Upper lobe of right lung (tissue), 1 donor: ENCODE data around the gene DCAF10. TPM values are rescaled to one million over a fixed set of nuclear protein-coding genes. Genes with fewer than 3 reads are reported as not detected.

ENCODE experiments used
- ATAC-seq: fragments of 200-7000 bp; cut with Tn5 transposase; one replicate; pipeline ENCODE4 v1.9.1; 2020; ENCODE audit warnings: mild to moderate bottlenecking, moderate library complexity
- DNase-seq: peaks from one replicate; pipeline ENCODE4 v3.0.0-alpha.2; 2020
- H3K27ac ChIP-seq: fragments of 200-600 bp; one replicate; pipeline ENCODE4 v1.8.0; 2022
- H3K27me3 ChIP-seq: fragments of 200-600 bp; one replicate; pipeline ENCODE4 v1.8.0; 2022; ENCODE audit warnings: mild to moderate bottlenecking
- H3K36me3 ChIP-seq: fragments of 200-600 bp; one replicate; pipeline ENCODE4 v1.8.0; 2022
- H3K4me1 ChIP-seq: fragments of 200-600 bp; one replicate; pipeline ENCODE4 v1.8.0; 2022
- H3K4me3 ChIP-seq: fragments of 200-600 bp; one replicate; pipeline ENCODE4 v1.8.0; 2022; ENCODE audit warnings: mild to moderate bottlenecking
- H3K9me3 ChIP-seq: fragments of 200-600 bp; one replicate; pipeline ENCODE4 v1.8.0; 2022
- intact Hi-C: fragments of 100-400 bp; cut with DNase I; formaldehyde crosslinking; loops from one replicate; pipeline ENCODE4 v1.11.0; 2022
- total RNA-seq: library from RNA; stranded (reverse); fragmentation: NEBNext Ultra II Directional; extraction: Animal tissue kit (Norgen Biotek cat#: 25700); gene quantifications from one replicate; pipeline ENCODE4 v1.2.1, GENCODE V29; 2021
- TF ChIP-seq, protein P1 (sequence below): fragments of 200-600 bp; IDR thresholded peaks from one replicate; pipeline ENCODE4 v1.8.0; 2022; ENCODE audit warnings: antibody characterized with exemption
- donor health status: DM: no; HTN: yes; CAD: no; lungs with severe emphysema.

The DCAF10 gene
- total RNA-seq, 1 donor from 2014 or later, result 25.2 TPM

GRCh38 chr9:37839496-37840461, 39.2 kb downstream of the DCAF10 start:
- no peak overlapping the region for H3K4me3 ChIP-seq
- no peak for DNase-seq
- peaks cover 14% of the 10 kb centered on the region for H3K36me3 ChIP-seq

DNA sequence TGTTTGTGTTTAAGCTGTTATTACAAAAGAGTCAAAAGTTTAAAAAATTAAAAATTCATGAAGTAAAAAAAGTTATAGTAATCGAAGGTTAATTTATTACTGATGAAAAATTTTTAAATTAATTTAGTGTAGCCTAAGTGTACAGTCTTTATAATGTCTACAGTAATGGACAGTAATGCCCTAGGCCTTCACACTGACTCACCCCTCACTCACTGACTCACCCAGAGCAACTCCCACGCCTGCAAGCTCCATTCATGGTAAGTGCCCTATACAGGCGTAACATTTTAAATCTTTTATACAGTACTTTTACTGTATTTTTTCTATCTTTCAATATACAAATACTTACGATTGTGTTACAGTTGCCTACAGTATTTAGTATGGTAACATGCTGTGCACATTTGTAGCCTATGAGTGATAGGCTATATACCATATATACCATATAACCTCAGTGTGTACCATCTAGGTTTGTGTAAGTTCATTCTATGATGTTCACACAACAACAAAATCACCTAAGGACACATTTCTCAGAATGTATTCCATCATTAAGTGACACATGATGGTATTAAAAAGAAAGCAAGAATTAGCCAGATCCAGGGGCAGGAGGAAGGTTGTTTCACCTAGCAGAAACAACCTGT, 40.1 kb downstream of the DCAF10 start:
- no peaks in the 10 kb centered on the region for H3K4me1 ChIP-seq
- intact Hi-C loops, result no loop called here
- TF ChIP-seq, protein P1, sequence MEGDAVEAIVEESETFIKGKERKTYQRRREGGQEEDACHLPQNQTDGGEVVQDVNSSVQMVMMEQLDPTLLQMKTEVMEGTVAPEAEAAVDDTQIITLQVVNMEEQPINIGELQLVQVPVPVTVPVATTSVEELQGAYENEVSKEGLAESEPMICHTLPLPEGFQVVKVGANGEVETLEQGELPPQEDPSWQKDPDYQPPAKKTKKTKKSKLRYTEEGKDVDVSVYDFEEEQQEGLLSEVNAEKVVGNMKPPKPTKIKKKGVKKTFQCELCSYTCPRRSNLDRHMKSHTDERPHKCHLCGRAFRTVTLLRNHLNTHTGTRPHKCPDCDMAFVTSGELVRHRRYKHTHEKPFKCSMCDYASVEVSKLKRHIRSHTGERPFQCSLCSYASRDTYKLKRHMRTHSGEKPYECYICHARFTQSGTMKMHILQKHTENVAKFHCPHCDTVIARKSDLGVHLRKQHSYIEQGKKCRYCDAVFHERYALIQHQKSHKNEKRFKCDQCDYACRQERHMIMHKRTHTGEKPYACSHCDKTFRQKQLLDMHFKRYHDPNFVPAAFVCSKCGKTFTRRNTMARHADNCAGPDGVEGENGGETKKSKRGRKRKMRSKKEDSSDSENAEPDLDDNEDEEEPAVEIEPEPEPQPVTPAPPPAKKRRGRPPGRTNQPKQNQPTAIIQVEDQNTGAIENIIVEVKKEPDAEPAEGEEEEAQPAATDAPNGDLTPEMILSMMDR, result no peak
- ATAC-seq (no peak), DNase-seq (no peak)
- peaks cover 11% of the 10 kb centered on the region for H3K36me3 ChIP-seq
- H3K4me3 ChIP-seq, result no peak overlapping the region
- no peaks in the 10 kb centered on the region for H3K9me3 ChIP-seq
- H3K27me3 ChIP-seq, result no peaks in the 10 kb centered on the region
- no peak overlapping the region for H3K27ac ChIP-seq

More at GRCh38 chr9:37839496-37840461, 39.2 kb downstream of the DCAF10 start:
- H3K27ac ChIP-seq, result no peak overlapping the region
- TF ChIP-seq, protein P1, result no peak
- no peaks in the 10 kb centered on the region for H3K4me1 ChIP-seq
- intact Hi-C loops, result no loop called here
- H3K27me3 ChIP-seq, result no peaks in the 10 kb centered on the region
- ATAC-seq, result no peak
- H3K9me3 ChIP-seq, result no peaks in the 10 kb centered on the region

GRCh38 chr9:37852222-37852621, 51.6 kb downstream of the DCAF10 start:
- TF ChIP-seq, protein P1, result no peak
- intact Hi-C loops, result no loop called here
- Histone ChIP-seq H3K36me3 (peaks cover 20% of the 10 kb centered on the region), H3K27me3 (no peaks in the 10 kb centered on the region), H3K9me3 (no peaks in the 10 kb centered on the region), H3K4me3 (no peak overlapping the region), H3K27ac (no peak overlapping the region), H3K4me1 (no peaks in the 10 kb centered on the region)
- DNase-seq (no peak), ATAC-seq (no peak)

DNA sequence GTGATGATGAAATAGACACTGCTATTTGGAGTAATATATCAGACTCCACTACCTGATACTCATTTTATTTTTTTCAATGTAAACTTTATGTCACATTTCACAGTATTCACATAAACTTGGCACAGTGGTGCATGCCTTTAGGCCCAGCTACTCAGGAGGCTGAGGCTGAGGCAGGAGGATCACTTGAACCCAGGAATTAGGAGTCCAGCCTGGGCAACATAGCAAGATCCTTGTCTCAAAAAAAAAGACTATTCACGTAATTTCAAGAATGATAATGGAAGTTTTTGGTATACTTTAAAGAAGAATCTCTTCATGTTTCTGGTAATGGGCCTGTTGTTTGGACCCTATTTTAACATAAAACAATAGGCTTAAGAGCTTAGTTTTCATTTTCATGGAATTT, 56.0 kb downstream of the DCAF10 start:
- H3K27ac ChIP-seq, result no peak overlapping the region
- H3K9me3 ChIP-seq, result no peaks in the 10 kb centered on the region
- ATAC-seq (no peak), DNase-seq (no peak)
- intact Hi-C loops, result no loop called here
- H3K36me3 ChIP-seq, result peaks cover 62% of the 10 kb centered on the region
- TF ChIP-seq, protein P1, result no peak
- no peaks in the 10 kb centered on the region for H3K4me1 ChIP-seq
- no peaks in the 10 kb centered on the region for H3K27me3 ChIP-seq
- H3K4me3 ChIP-seq, result no peak overlapping the region

GRCh38 chr9:37859043-37859442, 58.4 kb downstream of the DCAF10 start:
- TF ChIP-seq, protein P1, result no peak
- H3K9me3 ChIP-seq, result no peaks in the 10 kb centered on the region
- ATAC-seq (no peak), DNase-seq (no peak)
- H3K36me3 ChIP-seq, result peaks cover 79% of the 10 kb centered on the region
- intact Hi-C loops, result no loop called here
- H3K4me1 ChIP-seq, result no peaks in the 10 kb centered on the region
- no peaks in the 10 kb centered on the region for H3K27me3 ChIP-seq
- no peak overlapping the region for H3K4me3 ChIP-seq
- no peak overlapping the region for H3K27ac ChIP-seq
